ENCODE results near the gene MT1E. TPM values are rescaled to one million over a fixed set of nuclear protein-coding genes. Genes with fewer than 3 reads are reported as not detected.
A peak's percentile ranks its signal among the peaks of the same experiment; 100 is the strongest.

MT1E gene
- total and polyA plus RNA-seq, 2 of the 13 experiments (the other 11 are each of a cell fraction or from before 2014, with no cell fraction given), result 110 to 1,072 TPM

DNA sequence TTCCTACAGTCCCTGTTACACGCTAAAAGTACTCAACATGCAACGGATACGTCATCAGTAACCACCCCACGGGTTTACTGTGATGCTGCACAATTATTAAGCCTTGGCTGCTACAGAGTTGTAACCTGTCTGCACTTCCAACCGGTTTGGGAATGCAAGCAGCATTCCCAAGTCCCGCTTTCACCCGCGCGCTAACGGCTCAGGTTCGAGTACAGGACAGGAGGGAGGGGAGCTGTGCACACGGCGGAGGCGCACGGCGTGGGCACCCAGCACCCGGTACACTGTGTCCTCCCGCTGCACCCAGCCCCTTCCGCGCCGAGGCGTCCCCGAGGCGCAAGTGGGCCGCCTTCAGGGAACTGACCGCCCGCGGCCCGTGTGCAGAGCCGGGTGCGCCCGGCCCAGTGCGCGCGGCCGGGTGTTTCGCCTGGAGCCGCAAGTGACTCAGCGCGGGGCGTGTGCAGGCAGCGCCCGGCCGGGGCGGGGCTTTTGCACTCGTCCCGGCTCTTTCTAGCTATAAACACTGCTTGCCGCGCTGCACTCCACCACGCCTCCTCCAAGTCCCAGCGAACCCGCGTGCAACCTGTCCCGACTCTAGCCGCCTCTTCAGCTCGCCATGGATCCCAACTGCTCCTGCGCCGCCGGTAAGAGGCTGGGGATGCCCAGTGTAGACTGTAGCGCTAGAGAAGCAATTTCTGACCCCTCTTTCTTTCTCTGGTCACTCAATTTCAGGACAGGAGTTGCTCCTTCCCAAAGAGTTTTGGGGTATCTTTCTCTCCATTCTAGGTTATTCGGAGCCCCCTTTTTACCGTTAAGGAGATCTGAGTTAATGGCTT is 17.3 kb upstream of the MT1E start, which contains the start of gene MT2A (continued):
- TF ChIP-seq, protein P1, sequence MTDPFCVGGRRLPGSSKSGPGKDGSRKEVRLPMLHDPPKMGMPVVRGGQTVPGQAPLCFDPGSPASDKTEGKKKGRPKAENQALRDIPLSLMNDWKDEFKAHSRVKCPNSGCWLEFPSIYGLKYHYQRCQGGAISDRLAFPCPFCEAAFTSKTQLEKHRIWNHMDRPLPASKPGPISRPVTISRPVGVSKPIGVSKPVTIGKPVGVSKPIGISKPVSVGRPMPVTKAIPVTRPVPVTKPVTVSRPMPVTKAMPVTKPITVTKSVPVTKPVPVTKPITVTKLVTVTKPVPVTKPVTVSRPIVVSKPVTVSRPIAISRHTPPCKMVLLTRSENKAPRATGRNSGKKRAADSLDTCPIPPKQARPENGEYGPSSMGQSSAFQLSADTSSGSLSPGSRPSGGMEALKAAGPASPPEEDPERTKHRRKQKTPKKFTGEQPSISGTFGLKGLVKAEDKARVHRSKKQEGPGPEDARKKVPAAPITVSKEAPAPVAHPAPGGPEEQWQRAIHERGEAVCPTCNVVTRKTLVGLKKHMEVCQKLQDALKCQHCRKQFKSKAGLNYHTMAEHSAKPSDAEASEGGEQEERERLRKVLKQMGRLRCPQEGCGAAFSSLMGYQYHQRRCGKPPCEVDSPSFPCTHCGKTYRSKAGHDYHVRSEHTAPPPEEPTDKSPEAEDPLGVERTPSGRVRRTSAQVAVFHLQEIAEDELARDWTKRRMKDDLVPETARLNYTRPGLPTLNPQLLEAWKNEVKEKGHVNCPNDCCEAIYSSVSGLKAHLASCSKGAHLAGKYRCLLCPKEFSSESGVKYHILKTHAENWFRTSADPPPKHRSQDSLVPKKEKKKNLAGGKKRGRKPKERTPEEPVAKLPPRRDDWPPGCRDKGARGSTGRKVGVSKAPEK (CRISPR knock-in tag; IDR thresholded peaks at IDR 0.05; ENCODE audit: borderline replicate concordance), result peak; percentile 63; the same call in 1 of the 2 replicates
- TF ChIP-seq ZFP36L2 (CRISPR knock-in tag; IDR thresholded peaks at IDR 0.05) (no peak), ZSCAN21 (CRISPR knock-in tag; IDR thresholded peaks at IDR 0.05; ENCODE audit: borderline replicate concordance) (peak; percentile 69; the same call in 1 of the 2 replicates), HNRNPK (IDR thresholded peaks at IDR 0.05; ENCODE audit: low read depth, low read length, poor library complexity, severe bottlenecking) (peak; percentile 55), ZFP36L1 (CRISPR knock-in tag; IDR thresholded peaks at IDR 0.05) (no peak), RBM39 (IDR thresholded peaks at IDR 0.05; ENCODE audit: low read depth, low read length, poor library complexity, severe bottlenecking) (peak; percentile 80), ATF7 (IDR thresholded peaks at IDR 0.05) (peak; percentile 36; the same call in 1 of the 2 replicates), ATF7 (CRISPR knock-in tag; IDR thresholded peaks at IDR 0.05) (no peak), FOXK2 (IDR thresholded peaks at IDR 0.05) (peak; percentile 72), RAD21 (CRISPR knock-in tag; IDR thresholded peaks at IDR 0.05) (peak; percentile 73), KAT8 (CRISPR knock-in tag; IDR thresholded peaks at IDR 0.05) (peak; percentile 69; the same call in 1 of the 2 replicates)
- TF ChIP-seq, protein P2, sequence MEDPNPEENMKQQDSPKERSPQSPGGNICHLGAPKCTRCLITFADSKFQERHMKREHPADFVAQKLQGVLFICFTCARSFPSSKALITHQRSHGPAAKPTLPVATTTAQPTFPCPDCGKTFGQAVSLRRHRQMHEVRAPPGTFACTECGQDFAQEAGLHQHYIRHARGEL (CRISPR knock-in tag; IDR thresholded peaks at IDR 0.05), result no peak
- TF ChIP-seq, protein P3, sequence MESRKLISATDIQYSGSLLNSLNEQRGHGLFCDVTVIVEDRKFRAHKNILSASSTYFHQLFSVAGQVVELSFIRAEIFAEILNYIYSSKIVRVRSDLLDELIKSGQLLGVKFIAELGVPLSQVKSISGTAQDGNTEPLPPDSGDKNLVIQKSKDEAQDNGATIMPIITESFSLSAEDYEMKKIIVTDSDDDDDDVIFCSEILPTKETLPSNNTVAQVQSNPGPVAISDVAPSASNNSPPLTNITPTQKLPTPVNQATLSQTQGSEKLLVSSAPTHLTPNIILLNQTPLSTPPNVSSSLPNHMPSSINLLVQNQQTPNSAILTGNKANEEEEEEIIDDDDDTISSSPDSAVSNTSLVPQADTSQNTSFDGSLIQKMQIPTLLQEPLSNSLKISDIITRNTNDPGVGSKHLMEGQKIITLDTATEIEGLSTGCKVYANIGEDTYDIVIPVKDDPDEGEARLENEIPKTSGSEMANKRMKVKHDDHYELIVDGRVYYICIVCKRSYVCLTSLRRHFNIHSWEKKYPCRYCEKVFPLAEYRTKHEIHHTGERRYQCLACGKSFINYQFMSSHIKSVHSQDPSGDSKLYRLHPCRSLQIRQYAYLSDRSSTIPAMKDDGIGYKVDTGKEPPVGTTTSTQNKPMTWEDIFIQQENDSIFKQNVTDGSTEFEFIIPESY (CRISPR knock-in tag; IDR thresholded peaks at IDR 0.05), result no peak
- TF ChIP-seq, protein P4, sequence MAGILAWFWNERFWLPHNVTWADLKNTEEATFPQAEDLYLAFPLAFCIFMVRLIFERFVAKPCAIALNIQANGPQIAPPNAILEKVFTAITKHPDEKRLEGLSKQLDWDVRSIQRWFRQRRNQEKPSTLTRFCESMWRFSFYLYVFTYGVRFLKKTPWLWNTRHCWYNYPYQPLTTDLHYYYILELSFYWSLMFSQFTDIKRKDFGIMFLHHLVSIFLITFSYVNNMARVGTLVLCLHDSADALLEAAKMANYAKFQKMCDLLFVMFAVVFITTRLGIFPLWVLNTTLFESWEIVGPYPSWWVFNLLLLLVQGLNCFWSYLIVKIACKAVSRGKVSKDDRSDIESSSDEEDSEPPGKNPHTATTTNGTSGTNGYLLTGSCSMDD (CRISPR knock-in tag; IDR thresholded peaks at IDR 0.05), result no peak; the same call in none of the 2 replicates
- TF ChIP-seq, protein P5, sequence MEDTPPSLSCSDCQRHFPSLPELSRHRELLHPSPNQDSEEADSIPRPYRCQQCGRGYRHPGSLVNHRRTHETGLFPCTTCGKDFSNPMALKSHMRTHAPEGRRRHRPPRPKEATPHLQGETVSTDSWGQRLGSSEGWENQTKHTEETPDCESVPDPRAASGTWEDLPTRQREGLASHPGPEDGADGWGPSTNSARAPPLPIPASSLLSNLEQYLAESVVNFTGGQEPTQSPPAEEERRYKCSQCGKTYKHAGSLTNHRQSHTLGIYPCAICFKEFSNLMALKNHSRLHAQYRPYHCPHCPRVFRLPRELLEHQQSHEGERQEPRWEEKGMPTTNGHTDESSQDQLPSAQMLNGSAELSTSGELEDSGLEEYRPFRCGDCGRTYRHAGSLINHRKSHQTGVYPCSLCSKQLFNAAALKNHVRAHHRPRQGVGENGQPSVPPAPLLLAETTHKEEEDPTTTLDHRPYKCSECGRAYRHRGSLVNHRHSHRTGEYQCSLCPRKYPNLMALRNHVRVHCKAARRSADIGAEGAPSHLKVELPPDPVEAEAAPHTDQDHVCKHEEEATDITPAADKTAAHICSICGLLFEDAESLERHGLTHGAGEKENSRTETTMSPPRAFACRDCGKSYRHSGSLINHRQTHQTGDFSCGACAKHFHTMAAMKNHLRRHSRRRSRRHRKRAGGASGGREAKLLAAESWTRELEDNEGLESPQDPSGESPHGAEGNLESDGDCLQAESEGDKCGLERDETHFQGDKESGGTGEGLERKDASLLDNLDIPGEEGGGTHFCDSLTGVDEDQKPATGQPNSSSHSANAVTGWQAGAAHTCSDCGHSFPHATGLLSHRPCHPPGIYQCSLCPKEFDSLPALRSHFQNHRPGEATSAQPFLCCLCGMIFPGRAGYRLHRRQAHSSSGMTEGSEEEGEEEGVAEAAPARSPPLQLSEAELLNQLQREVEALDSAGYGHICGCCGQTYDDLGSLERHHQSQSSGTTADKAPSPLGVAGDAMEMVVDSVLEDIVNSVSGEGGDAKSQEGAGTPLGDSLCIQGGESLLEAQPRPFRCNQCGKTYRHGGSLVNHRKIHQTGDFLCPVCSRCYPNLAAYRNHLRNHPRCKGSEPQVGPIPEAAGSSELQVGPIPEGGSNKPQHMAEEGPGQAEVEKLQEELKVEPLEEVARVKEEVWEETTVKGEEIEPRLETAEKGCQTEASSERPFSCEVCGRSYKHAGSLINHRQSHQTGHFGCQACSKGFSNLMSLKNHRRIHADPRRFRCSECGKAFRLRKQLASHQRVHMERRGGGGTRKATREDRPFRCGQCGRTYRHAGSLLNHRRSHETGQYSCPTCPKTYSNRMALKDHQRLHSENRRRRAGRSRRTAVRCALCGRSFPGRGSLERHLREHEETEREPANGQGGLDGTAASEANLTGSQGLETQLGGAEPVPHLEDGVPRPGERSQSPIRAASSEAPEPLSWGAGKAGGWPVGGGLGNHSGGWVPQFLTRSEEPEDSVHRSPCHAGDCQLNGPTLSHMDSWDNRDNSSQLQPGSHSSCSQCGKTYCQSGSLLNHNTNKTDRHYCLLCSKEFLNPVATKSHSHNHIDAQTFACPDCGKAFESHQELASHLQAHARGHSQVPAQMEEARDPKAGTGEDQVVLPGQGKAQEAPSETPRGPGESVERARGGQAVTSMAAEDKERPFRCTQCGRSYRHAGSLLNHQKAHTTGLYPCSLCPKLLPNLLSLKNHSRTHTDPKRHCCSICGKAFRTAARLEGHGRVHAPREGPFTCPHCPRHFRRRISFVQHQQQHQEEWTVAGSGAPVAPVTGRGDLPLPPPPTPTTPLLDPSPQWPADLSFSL (CRISPR knock-in tag; IDR thresholded peaks at IDR 0.05), result 0 out of 2 replicates have a peak, but pooled peaks have one; percentile 20

All from HepG2 (cell line).